ENCODE results near the gene ZCRB1.

The ZCRB1 gene

DNA sequence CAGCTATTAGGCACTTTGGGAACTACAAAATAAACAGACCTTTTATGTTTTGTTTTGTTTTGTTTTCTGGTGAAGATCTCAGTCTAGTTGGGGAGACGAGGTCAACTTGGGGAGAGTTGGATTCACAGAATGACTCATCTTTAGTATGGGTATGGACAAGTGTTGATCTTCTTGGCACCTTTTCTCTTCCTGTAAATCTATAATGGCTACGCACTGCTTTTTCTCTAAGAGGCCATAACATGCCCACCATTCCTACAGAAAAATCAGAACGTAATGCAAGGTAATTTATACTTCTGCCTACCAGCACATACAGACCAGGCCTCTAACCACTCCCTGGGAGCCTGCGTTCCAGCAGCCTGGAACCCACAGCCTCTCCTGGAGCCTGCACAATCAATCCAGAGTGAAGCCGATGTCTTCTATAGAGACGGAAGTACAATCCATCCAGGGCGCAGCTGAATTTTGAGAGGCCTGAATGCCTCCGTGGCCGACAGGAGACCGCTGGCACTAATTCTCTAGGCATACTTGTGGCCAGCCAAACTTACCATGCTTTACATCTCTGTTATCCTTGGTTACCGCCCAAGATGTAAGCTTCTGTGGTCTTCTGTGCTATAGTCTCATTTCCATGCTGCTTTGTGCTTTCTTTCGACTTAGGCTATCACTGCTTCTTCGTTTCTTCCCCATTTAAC, 790 bp upstream of the ZCRB1 start:
- DNase-seq (ENCODE audit: extremely low read depth, low read depth), result no peak
- TF ChIP-seq, protein P1, sequence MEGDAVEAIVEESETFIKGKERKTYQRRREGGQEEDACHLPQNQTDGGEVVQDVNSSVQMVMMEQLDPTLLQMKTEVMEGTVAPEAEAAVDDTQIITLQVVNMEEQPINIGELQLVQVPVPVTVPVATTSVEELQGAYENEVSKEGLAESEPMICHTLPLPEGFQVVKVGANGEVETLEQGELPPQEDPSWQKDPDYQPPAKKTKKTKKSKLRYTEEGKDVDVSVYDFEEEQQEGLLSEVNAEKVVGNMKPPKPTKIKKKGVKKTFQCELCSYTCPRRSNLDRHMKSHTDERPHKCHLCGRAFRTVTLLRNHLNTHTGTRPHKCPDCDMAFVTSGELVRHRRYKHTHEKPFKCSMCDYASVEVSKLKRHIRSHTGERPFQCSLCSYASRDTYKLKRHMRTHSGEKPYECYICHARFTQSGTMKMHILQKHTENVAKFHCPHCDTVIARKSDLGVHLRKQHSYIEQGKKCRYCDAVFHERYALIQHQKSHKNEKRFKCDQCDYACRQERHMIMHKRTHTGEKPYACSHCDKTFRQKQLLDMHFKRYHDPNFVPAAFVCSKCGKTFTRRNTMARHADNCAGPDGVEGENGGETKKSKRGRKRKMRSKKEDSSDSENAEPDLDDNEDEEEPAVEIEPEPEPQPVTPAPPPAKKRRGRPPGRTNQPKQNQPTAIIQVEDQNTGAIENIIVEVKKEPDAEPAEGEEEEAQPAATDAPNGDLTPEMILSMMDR (IDR thresholded peaks at IDR 0.05; ENCODE audit: low read depth, low read length, missing control alignments), result no peak
- peak overlapping the region; percentile 90 for H3K4me3 ChIP-seq (replicated peaks; ENCODE audit: low read depth, low read length)

DNA sequence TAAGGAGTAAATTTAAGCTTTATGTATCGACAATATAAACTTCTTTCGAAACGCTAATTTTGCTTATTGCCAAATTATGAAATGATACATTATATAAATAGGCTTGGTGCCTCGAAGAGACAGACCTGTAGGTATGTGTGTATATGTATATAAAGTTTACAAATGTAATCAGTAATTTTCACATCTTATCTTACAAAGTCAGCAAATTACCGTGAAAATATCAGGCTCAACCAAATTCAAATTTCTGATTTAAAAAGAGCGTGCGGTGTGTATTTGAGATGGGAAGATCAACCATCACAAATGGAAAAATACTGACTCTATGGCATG, 605 bp downstream of the ZCRB1 start:
- DNase-seq (ENCODE audit: extremely low read depth, low read depth), result no peak
- TF ChIP-seq, protein P1 (IDR thresholded peaks at IDR 0.05; ENCODE audit: low read depth, low read length, missing control alignments), result no peak
- H3K4me3 ChIP-seq (replicated peaks; ENCODE audit: low read depth, low read length), result peak overlapping the region; percentile 90

DNA sequence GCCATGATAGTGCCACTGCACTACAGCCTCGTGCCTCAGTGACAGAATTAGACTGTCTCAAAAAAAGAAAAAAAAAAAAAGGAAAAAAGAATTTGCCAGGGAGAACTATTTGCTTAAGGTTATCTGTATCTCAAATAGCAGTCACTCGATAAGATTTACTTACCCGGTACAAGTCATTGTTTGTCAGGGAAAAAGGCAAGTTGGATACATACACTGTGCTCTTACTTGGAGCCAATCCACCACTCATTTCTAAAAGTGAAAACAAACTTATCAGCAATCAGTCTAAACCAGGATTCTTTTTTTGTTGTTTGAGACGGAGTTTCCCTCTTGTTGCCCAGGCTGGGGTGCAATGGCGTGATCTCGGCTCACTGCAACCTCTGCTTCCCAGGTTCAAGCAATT, 2.0 kb downstream of the ZCRB1 start:
- H3K4me3 ChIP-seq (replicated peaks; ENCODE audit: low read depth, low read length), result no peak overlapping the region

DNA sequence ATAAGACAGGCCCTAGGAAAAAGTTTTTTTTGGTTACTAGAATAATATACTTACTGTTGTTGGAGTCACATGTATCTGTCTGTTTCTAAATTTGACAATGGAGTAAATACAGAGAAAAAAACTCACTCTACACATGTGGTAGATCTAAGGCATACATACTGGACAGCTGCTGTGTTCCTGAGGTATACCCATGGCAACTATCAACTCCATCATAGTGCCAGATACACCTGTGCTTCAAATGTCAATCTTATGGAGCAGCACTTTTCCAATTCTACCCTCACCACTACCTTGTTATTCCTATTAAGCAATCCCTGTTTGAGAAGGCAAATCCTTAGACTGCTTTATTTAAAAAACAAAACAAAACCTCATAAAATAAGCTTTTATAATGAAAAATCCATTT, 3.3 kb downstream of the ZCRB1 start:
- DNase-seq (ENCODE audit: extremely low read depth, low read depth), result no peak
- no peak overlapping the region for H3K4me3 ChIP-seq (replicated peaks; ENCODE audit: low read depth, low read length)
- TF ChIP-seq, protein P1 (IDR thresholded peaks at IDR 0.05; ENCODE audit: low read depth, low read length, missing control alignments), result no peak

More for the DNA sequence above, 2.0 kb downstream of the ZCRB1 start:
- TF ChIP-seq, protein P1 (IDR thresholded peaks at IDR 0.05; ENCODE audit: low read depth, low read length, missing control alignments), result no peak
- no peak for DNase-seq (ENCODE audit: extremely low read depth, low read depth)

DNA sequence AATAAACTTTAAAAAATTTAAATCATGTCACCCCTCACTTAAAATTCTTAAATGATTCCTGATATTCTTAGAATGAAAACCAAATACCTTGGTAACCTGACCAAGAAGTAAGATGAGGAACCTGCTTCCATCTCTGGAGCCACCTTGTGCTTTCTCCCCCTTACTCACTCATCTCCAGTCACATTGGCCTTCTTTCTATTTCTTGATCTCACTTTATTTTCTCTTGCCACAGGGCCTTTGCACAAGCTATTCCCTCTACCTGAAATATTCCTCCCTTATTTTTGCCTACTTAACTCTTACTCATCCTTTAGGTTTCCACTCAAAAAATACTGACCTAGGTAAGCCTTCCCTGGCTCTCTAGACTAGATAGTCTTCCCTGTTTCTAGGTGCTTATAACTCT, 5.1 kb downstream of the ZCRB1 start:
- DNase-seq (ENCODE audit: extremely low read depth, low read depth), result no peak
- TF ChIP-seq, protein P1 (IDR thresholded peaks at IDR 0.05; ENCODE audit: low read depth, low read length, missing control alignments), result no peak
- H3K4me3 ChIP-seq (replicated peaks; ENCODE audit: low read depth, low read length), result no peak overlapping the region

DNA sequence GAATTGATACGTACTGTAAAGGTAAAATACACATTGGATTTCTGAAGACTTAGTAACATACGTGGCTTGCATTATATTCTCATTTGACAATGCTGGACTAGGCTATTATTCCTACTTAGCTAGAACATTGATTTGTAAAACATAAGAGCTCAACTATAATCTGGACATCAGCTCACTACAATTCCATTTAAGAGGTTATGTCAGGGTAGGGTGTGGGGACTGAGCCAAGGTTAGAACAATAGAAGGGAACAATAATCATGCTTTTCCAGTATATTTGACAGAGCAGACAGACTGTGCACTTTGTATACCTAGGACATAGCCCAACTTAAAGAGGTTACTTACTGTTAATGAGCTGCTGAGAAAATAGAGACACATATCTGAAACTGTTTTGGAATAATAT, 10.8 kb downstream of the ZCRB1 start:
- no peak for DNase-seq (ENCODE audit: extremely low read depth, low read depth)
- no peak overlapping the region for H3K4me3 ChIP-seq (replicated peaks; ENCODE audit: low read depth, low read length)
- TF ChIP-seq, protein P1 (IDR thresholded peaks at IDR 0.05; ENCODE audit: low read depth, low read length, missing control alignments), result no peak

DNA sequence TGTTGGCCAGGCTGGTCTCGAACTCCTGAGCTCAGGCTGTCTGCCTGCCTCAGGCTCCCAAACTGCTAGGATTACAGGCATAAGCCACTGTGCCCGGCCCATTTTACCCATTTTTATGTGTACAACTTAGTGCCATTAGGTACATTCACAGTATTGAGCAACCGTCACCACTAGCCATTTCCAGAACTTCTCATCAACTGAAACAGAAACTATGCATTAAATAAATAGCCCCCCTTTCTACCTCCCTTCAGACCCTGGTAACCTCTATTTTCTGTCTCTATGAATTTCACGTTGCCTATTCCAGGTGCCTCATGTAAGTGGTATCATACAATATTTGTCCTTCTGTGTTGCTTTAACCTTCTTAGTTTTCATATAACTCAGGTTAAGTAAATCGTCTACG, 15.9 kb downstream of the ZCRB1 start:
- no peak for DNase-seq (ENCODE audit: extremely low read depth, low read depth)
- TF ChIP-seq, protein P1 (IDR thresholded peaks at IDR 0.05; ENCODE audit: low read depth, low read length, missing control alignments), result no peak
- no peak overlapping the region for H3K4me3 ChIP-seq (replicated peaks; ENCODE audit: low read depth, low read length)

Data from HFF-Myc (cell line).